Left lung (tissue), 10 donors: ENCODE results near the gene CDK8. TPM values are rescaled to one million over a fixed set of nuclear protein-coding genes. Genes with fewer than 3 reads are reported as not detected.

Source experiments
- ATAC-seq: fragments of 200-7000 bp; cut with Tn5 transposase; one replicate; pipeline ENCODE4 v1.9.1; 2020; ENCODE audit warnings: moderate library complexity
- DNase-seq, 4 donors: peaks; one replicate each; pipeline ENCODE4 v3.0.0-alpha.2; 2013 to 2020
- H3K27ac ChIP-seq, 2 donors: fragments of 200-600 bp; sonication (generic) in 1 of 2; one replicate each; pipeline versions ENCODE4 v1.5.0 to v1.8.0; 2020 to 2021
- H3K27me3 ChIP-seq, 2 donors: fragments of 200-600 bp; sonication (generic) in 1 of 2; one replicate each; pipeline versions ENCODE4 v1.5.0 to v1.8.0; 2020 to 2021
- H3K36me3 ChIP-seq, 2 donors: fragments of 200-600 bp; sonication (generic) in 1 of 2; one replicate each; pipeline versions ENCODE4 v1.5.0 to v1.8.0; 2020 to 2021
- H3K4me1 ChIP-seq, 2 donors: fragments of 200-600 bp; one replicate each; pipeline ENCODE4 v1.8.0; 2021
- H3K4me3 ChIP-seq, 2 donors: fragments of 200-600 bp; sonication (generic) in 1 of 2; one replicate each; pipeline versions ENCODE4 v1.5.0 to v1.8.0; 2020 to 2021; ENCODE audit warnings: mild to moderate bottlenecking in 1 of 2
- H3K9me3 ChIP-seq, 2 donors: fragments of 200-600 bp; sonication (generic) in 1 of 2; one replicate each; pipeline versions ENCODE4 v1.5.0 to v1.8.0; 2020 to 2021
- intact Hi-C, 2 donors: fragments of 100-400 bp; cut with DNase I; formaldehyde crosslinking; loops; one replicate each; pipeline versions ENCODE4 v1.11.2 to v1.14.2; 2022
- polyA plus RNA-seq, 6 donors: library from polyadenylated mRNA; unstranded; fragments of 120-200 nt; gene quantifications; one replicate each; pipeline ENCODE4 v1.2.1, GENCODE V29; 2013; ENCODE audit not compliant: insufficient read length in 6 of 6
- total RNA-seq, 2 donors: library from RNA; stranded (reverse); fragmentation: NEBNext Ultra II Directional; extraction: Animal tissue kit (Norgen Biotek cat#: 25700); gene quantifications; one replicate each; pipeline ENCODE4 v1.2.1, GENCODE V29; 2021
- TF ChIP-seq, protein P1 (sequence below), 2 donors: fragments of 200-600 bp; sonication (generic) in 1 of 2; IDR thresholded peaks; one replicate each; pipeline versions ENCODE4 v1.5.0 to v1.8.0; 2021; ENCODE audit warnings: antibody characterized with exemption in 2 of 2
- donor health status: DM: no; HTN: yes; CAD: no.
- donor health status: DM: no; HTN: no; CAD: no.

The CDK8 gene
- total and polyA plus RNA-seq, 8 donors = 10.1 to 21.7 (median 18.9) TPM

- TF ChIP-seq, protein P1, sequence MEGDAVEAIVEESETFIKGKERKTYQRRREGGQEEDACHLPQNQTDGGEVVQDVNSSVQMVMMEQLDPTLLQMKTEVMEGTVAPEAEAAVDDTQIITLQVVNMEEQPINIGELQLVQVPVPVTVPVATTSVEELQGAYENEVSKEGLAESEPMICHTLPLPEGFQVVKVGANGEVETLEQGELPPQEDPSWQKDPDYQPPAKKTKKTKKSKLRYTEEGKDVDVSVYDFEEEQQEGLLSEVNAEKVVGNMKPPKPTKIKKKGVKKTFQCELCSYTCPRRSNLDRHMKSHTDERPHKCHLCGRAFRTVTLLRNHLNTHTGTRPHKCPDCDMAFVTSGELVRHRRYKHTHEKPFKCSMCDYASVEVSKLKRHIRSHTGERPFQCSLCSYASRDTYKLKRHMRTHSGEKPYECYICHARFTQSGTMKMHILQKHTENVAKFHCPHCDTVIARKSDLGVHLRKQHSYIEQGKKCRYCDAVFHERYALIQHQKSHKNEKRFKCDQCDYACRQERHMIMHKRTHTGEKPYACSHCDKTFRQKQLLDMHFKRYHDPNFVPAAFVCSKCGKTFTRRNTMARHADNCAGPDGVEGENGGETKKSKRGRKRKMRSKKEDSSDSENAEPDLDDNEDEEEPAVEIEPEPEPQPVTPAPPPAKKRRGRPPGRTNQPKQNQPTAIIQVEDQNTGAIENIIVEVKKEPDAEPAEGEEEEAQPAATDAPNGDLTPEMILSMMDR (IDR thresholded peaks at IDR 0.05) = no peak
- Histone ChIP-seq H3K36me3 (no peaks in the 10 kb centered on the region), H3K4me3 (no peak overlapping the region), H3K27me3 (no peaks in the 10 kb centered on the region), H3K27ac (no peak overlapping the region), H3K9me3 (no peaks in the 10 kb centered on the region), H3K4me1 (no peaks in the 10 kb centered on the region)
- intact Hi-C loops = no loop called here
- DNase-seq (no peak), ATAC-seq (no peak)
These were observed 41.9 kb downstream of the CDK8 start for GRCh38 chr13:26295812-26296211.

GRCh38 chr13:26299168-26299750 lies 45.3 kb downstream of the CDK8 start:
- H3K36me3 ChIP-seq = no peaks in the 10 kb centered on the region
- H3K9me3 ChIP-seq = no peaks in the 10 kb centered on the region
- no peak for DNase-seq
- peak; percentile 33 for ATAC-seq
- no peaks in the 10 kb centered on the region for H3K4me1 ChIP-seq
- no peak overlapping the region for H3K4me3 ChIP-seq
- no peaks in the 10 kb centered on the region for H3K27me3 ChIP-seq
- TF ChIP-seq, protein P1 (IDR thresholded peaks at IDR 0.05) = no peak
- H3K27ac ChIP-seq = no peak overlapping the region
- intact Hi-C loops = no loop called here

DNA sequence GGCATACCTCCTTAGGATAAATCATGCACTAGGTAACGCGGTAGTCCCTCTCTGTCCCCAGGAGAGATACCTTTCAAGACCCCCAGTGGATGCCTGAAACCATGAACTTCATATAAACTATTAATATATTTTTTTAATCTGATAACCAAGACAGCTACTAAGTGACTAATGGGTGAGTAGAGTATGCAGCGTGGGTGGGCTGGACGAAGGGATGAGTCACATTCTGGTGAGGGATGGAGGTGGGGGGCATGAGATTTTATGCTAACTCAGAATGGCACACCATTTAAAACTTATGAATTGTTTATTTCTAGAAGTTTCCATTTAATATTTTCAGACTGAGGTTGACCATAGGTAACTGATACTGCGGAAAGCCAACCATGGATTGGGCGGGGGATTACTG lies 46.2 kb downstream of the CDK8 start:
- DNase-seq (no peak), ATAC-seq (peak; percentile 16)
- Histone ChIP-seq H3K27ac (no peak overlapping the region), H3K4me1 (peaks cover 0 to under 1% of the 10 kb centered on the region in 2 donors), H3K4me3 (no peak overlapping the region), H3K9me3 (no peaks in the 10 kb centered on the region), H3K27me3 (no peaks in the 10 kb centered on the region), H3K36me3 (no peaks in the 10 kb centered on the region)
- TF ChIP-seq, protein P1 (IDR thresholded peaks at IDR 0.05) = no peak
- intact Hi-C loops = no loop called here

DNA sequence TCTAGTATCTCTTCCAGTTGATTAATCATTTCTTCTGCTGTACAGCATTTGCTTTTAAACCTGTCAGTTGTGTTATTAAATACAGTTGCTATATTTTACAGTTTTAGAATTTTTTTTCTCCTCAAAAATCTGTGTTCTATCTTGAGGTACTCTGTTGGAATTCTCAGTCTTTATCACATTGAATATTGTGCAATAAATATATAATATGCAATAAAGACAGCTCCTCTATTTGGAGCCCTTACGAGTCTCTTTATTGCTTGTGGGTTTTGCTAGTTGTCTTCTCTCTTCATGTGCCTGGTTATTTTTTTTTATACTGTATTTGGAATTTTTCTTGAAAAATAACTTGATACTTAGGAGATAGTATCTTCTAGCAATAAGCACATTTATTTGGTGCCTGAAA lies 51.7 kb downstream of the CDK8 start:
- no peak for ATAC-seq
- no peaks in the 10 kb centered on the region for H3K36me3 ChIP-seq
- TF ChIP-seq, protein P1 (IDR thresholded peaks at IDR 0.05) = no peak
- DNase-seq = no peak
- H3K27me3 ChIP-seq = no peaks in the 10 kb centered on the region
- no peaks in the 10 kb centered on the region for H3K9me3 ChIP-seq
- no peak overlapping the region for H3K27ac ChIP-seq
- no peak overlapping the region for H3K4me3 ChIP-seq
- intact Hi-C loops = no loop called here
- H3K4me1 ChIP-seq = peaks cover 0 to 4% of the 10 kb centered on the region in 2 donors

DNA sequence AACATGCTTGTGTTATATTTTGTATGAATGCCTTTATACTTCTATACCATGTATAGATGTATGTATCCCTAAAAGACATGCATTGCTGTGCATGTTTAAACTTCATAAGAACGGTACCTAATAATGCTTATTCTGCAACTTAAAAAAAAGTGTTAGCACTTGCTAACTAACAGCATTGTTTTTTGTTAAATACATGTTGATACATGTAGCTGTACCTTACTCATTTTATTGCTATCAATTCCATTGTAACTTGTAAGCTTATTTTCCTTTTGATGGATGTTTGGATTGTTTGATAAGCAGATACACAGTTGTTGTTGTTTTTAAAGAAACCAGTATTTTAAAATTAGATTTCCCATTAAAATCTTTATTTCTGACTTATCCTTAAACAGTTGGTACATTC lies 53.8 kb downstream of the CDK8 start:
- DNase-seq (no peak), ATAC-seq (no peak)
- Histone ChIP-seq H3K27ac (no peak overlapping the region), H3K36me3 (no peaks in the 10 kb centered on the region), H3K27me3 (no peaks in the 10 kb centered on the region), H3K9me3 (no peaks in the 10 kb centered on the region), H3K4me1 (peaks cover 0 to 4% of the 10 kb centered on the region in 2 donors), H3K4me3 (no peak overlapping the region)
- TF ChIP-seq, protein P1 (IDR thresholded peaks at IDR 0.05) = no peak
- intact Hi-C loops = no loop called here
